K562 (cell line): Measurements from ENCODE around the gene KEL. TPM values are rescaled to one million over a fixed set of nuclear protein-coding genes. Genes with fewer than 3 reads are reported as not detected.

Source experiments
- ATF3 ChIP-seq, 2 experiments: fragments of 450-650 bp in 1 of 2; sonication (generic) in 1 of 2; formaldehyde crosslinking in 1 of 2; IDR thresholded peaks in 1 of 2; conservative IDR thresholded peaks in 1 of 2; 2 replicates each; pipeline versions ENCODE4 v1.6.1 to v1.8.1; 2016 to 2023; ENCODE audit warnings: mild to moderate bottlenecking in 2 of 2, moderate library complexity in 2 of 2, inconsistent platforms in 1 of 2, missing genetic modification reagents in 1 of 2
- CBFB ChIP-seq: sonication (generic); formaldehyde crosslinking; IDR thresholded peaks from 2 replicates; pipeline ENCODE4 v1.4.0; 2020; ENCODE audit warnings: mild to moderate bottlenecking, missing genetic modification reagents
- ELF4 ChIP-seq: fragments of 450-650 bp; formaldehyde crosslinking; IDR thresholded peaks from 2 replicates; pipeline ENCODE4 v1.4.0; 2022; ENCODE audit warnings: missing genetic modification characterization
- EP300 ChIP-seq: IDR thresholded peaks from 2 replicates; pipeline ENCODE4 v1.6.1; 2012; ENCODE audit warnings: low read length, improper control_type of control experiment
- FOSL1 ChIP-seq: fragments of 200-800 bp; sonication (Bioruptor generic); conservative IDR thresholded peaks from 2 replicates; pipeline ENCODE4 v1.6.1; 2016; ENCODE audit warnings: missing genetic modification characterization, missing compliant biosample characterization
- HNRNPLL ChIP-seq: fragments of 200-400 bp; formaldehyde crosslinking; IDR thresholded peaks from 2 replicates; pipeline ENCODE4 v1.6.1; 2017; ENCODE audit warnings: low read length, low read depth, mild to moderate bottlenecking; ENCODE audit not compliant: poor library complexity, severe bottlenecking
- JUNB ChIP-seq: fragments of 450-650 bp; formaldehyde crosslinking; conservative IDR thresholded peaks from 2 replicates; pipeline ENCODE4 v1.4.0; 2020; ENCODE audit warnings: mild to moderate bottlenecking
- MED1 ChIP-seq: sonication (generic); formaldehyde crosslinking; IDR thresholded peaks from 2 replicates; pipeline ENCODE4 v1.8.1; 2023; ENCODE audit warnings: missing genetic modification reagents, borderline replicate concordance
- NR2C1 ChIP-seq, 2 experiments: fragments of 450-650 bp; IDR thresholded peaks; 2 replicates each; pipeline ENCODE4 v1.6.1; 2017; ENCODE audit warnings: mild to moderate bottlenecking in 2 of 2, antibody characterized with exemption in 1 of 2, inconsistent platforms in 1 of 2, missing compliant biosample characterization in 1 of 2, missing genetic modification characterization in 1 of 2
- OTX1 ChIP-seq: fragments of 450-650 bp; formaldehyde crosslinking; IDR thresholded peaks from 2 replicates; pipeline ENCODE4 v1.4.0; 2022; ENCODE audit warnings: mild to moderate bottlenecking
- POLR2H ChIP-seq: IDR thresholded peaks from 2 replicates; pipeline ENCODE4 v1.6.1; 2016; ENCODE audit warnings: missing genetic modification characterization, low read depth, mild to moderate bottlenecking, control low read depth, missing compliant biosample characterization, moderate library complexity
- POLR3A ChIP-seq: IDR thresholded peaks from 2 replicates; pipeline ENCODE4 v1.6.1; 2011; ENCODE audit warnings: borderline replicate concordance, mild to moderate bottlenecking, moderate library complexity; ENCODE audit not compliant: insufficient read length, insufficient read depth; ENCODE audit errors: extremely low read depth
- RBBP5 ChIP-seq: fragments of 200-600 bp; sonication (generic); IDR thresholded peaks from 2 replicates; pipeline ENCODE4 v1.6.1; 2012; ENCODE audit warnings: borderline replicate concordance, mild to moderate bottlenecking, low read length, control low read depth, inconsistent platforms; ENCODE audit not compliant: insufficient read depth, poor library complexity, severe bottlenecking
- RFX7 ChIP-seq: fragments of 250-450 bp; sonication (Bioruptor Pico); IDR thresholded peaks from 2 replicates; pipeline ENCODE4 v1.5.1; 2021; ENCODE audit warnings: mild to moderate bottlenecking
- ZBTB1 ChIP-seq: sonication (generic); formaldehyde crosslinking; IDR thresholded peaks from 2 replicates; pipeline ENCODE4 v1.8.1; 2023; ENCODE audit warnings: missing genetic modification reagents, low read depth, mild to moderate bottlenecking, borderline replicate concordance
- ZBTB8A ChIP-seq: fragments of 450-650 bp; IDR thresholded peaks from 2 replicates; pipeline ENCODE4 v1.6.1; 2018; ENCODE audit warnings: mild to moderate bottlenecking, moderate library complexity; ENCODE audit not compliant: partially characterized antibody
- ZC3H11A ChIP-seq: IDR thresholded peaks from 2 replicates; pipeline ENCODE4 v1.6.1; 2012; ENCODE audit warnings: low read depth, low read length, improper control_type of control experiment
- ZNF318 ChIP-seq, 2 experiments: fragments of 450-650 bp; IDR thresholded peaks; 2 replicates each; pipeline ENCODE4 v1.6.1; 2016; ENCODE audit warnings: mild to moderate bottlenecking in 2 of 2, borderline replicate concordance in 1 of 2, low read depth in 1 of 2, moderate library complexity in 1 of 2
- polyA plus RNA-seq, 8 experiments: library from polyadenylated mRNA; depleted of rRNA in 4 of 8; stranded (reverse) in 5 of 8; unstranded in 3 of 8; fragments of >200 nt; fragmentation: Nextera tagmentation in 2 of 8; fragmentation: Illumina TruSeq in 1 of 8; extraction: Ambion mirVana in 2 of 8; extraction: Trizol in 1 of 8; gene quantifications; 2 replicates each; pipeline versions ENCODE4 v1.2.1 to v1.2.3, GENCODE V29; 2011 to 2014; ENCODE audit warnings: inconsistent platforms in 1 of 8, missing spikeins in 1 of 8
- total RNA-seq, 7 experiments: library from RNA; depleted of rRNA in 6 of 7; stranded (reverse); fragments of >200 nt in 6 of 7; fragmentation: Illumina TruSeq in 2 of 7; extraction: Trizol in 2 of 7; gene quantifications; 2 replicates each; pipeline versions ENCODE4 v1.2.1 to v1.2.3, GENCODE V29; 2011 to 2021; ENCODE audit warnings: low replicate concordance in 1 of 7

KEL gene
- total and polyA plus RNA-seq, 9 of the 15 experiments (the other 6 are each of a cell fraction or from before 2014, with no cell fraction given): 9.0 to 47.4 (median 22.2) TPM

DNA sequence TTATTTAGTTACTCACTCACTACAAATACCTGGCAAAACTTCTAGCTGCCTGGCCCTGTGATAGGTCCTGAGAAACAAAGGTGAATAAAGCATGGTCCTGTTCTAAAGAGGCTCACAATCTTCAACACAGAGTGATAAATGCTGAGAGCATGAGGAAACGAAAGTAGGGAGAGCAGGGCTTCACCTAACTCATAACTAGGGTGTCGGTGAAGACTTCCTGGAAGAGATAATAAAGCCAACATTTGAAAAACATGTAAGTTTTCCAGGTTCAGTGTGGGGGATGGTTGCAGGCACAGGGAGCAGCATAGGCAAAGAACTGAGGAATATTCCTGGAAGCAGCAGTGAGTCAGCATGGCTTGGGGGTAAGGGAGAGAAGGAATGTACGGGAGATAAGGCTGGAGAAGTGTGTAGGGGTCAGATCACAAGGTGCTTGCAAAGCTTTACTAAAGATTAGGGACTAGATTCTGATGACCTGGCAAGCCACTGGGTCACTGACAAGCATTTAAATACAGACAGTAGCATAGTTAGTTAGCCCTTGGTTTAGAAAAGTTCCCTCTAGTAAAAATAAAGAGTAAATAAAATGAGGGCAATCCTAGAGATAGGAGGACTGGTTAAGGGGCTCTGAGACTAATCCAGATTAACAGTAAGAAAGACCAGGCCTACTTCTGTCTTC, 5.1 kb downstream of the KEL start (continued):
- TF ChIP-seq ZNF318 (IDR thresholded peaks at IDR 0.05; ENCODE audit: borderline replicate concordance in 1 of 2, low read depth in 1 of 2): 0 out of 4 replicates have a peak, but pooled peaks of 1 of the 2 experiments have one; percentile 36
- TF ChIP-seq EP300: peak; percentile 85
- no peak for TF ChIP-seq CBFB (CRISPR knock-in tag)
- no peak for TF ChIP-seq RFX7 (CRISPR knock-in tag)
- 0 out of 2 replicates have a peak, but pooled peaks have one; percentile 29 for TF ChIP-seq NR2C1 (IDR thresholded peaks at IDR 0.05)
- TF ChIP-seq NR2C1 (tag; IDR thresholded peaks at IDR 0.05): peak; percentile 61
- peak; percentile 79; the same call in 1 of the 2 replicates for TF ChIP-seq ELF4 (CRISPR knock-in tag)
- TF ChIP-seq POLR3A: no peak
- TF ChIP-seq ZC3H11A: no peak
- TF ChIP-seq OTX1: 0 out of 2 replicates have a peak, but pooled peaks have one; percentile 54
- TF ChIP-seq POLR2H (tag): no peak
- TF ChIP-seq RBBP5: peak; percentile 59
- no peak for TF ChIP-seq MED1 (CRISPR knock-in tag)
- TF ChIP-seq ZBTB1: no peak
- TF ChIP-seq ATF3 (IDR thresholded peaks at IDR 0.05): peak; percentile 71; the same call in 1 of the 2 replicates
- TF ChIP-seq ATF3 (CRISPR knock-in tag; conservative IDR thresholded peaks at IDR 0.05): no peak
- no peak for TF ChIP-seq ZBTB8A
- no peak for TF ChIP-seq JUNB
- no peak for TF ChIP-seq HNRNPLL
- TF ChIP-seq FOSL1: peak; percentile 95
